Liver (tissue), 9 donors: ENCODE results near the gene ZNF747. TPM values are rescaled to one million over a fixed set of nuclear protein-coding genes. Genes with fewer than 3 reads are reported as not detected.

ENCODE experiments used
- DNase-seq: peaks from one replicate; pipeline ENCODE4 v3.0.0-alpha.2; 2017; ENCODE audit warnings: low spot score
- H3K27ac ChIP-seq, 2 donors: one replicate each; pipeline ENCODE4 v1.7.0; 2013; ENCODE audit warnings: inconsistent platforms in 2 of 2, low read length in 2 of 2, control low read depth in 1 of 2, low read depth in 1 of 2, mild to moderate bottlenecking in 1 of 2
- H3K27me3 ChIP-seq, 4 donors: one replicate each; pipeline versions ENCODE4 v1.6.1 to v1.7.0; 2013; ENCODE audit warnings: low read length in 3 of 4, inconsistent platforms in 1 of 4, mild to moderate bottlenecking in 1 of 4, moderate library complexity in 1 of 4; ENCODE audit not compliant: control insufficient read depth in 4 of 4, insufficient read depth in 4 of 4
- H3K36me3 ChIP-seq, 4 donors: one replicate each; pipeline versions ENCODE4 v1.6.1 to v1.7.0; 2013; ENCODE audit warnings: low read length in 3 of 4, mild to moderate bottlenecking in 3 of 4, low read depth in 1 of 4, moderate library complexity in 1 of 4; ENCODE audit not compliant: control insufficient read depth in 4 of 4, insufficient read depth in 3 of 4
- H3K4me1 ChIP-seq, 4 donors: one replicate each; pipeline versions ENCODE4 v1.6.1 to v1.7.0; 2013; ENCODE audit warnings: low read length in 3 of 4, mild to moderate bottlenecking in 3 of 4, moderate library complexity in 1 of 4; ENCODE audit not compliant: control insufficient read depth in 4 of 4, insufficient read depth in 4 of 4
- H3K4me3 ChIP-seq, 3 donors: one replicate each; pipeline versions ENCODE4 v1.6.1 to v1.7.0; 2013; ENCODE audit warnings: low read length in 3 of 3, control low read depth in 1 of 3, low read depth in 1 of 3, mild to moderate bottlenecking in 1 of 3
- H3K9ac ChIP-seq, 2 donors: one replicate each; pipeline ENCODE4 v1.7.0; 2013; ENCODE audit warnings: low read length in 2 of 2, mild to moderate bottlenecking in 2 of 2, moderate library complexity in 2 of 2, control low read depth in 1 of 2, low read depth in 1 of 2
- H3K9me3 ChIP-seq, 4 donors: one replicate each; pipeline versions ENCODE4 v1.6.1 to v1.7.0; 2013; ENCODE audit warnings: low read length in 3 of 4; ENCODE audit not compliant: control insufficient read depth in 4 of 4
- EGR1 ChIP-seq, 2 donors: IDR thresholded peaks; 2 replicates each; pipeline ENCODE4 v1.6.1; 2016 to 2018; ENCODE audit warnings: antibody characterized with exemption in 2 of 2, low read depth in 2 of 2
- FOXA1 ChIP-seq: IDR thresholded peaks from 2 replicates; pipeline ENCODE4 v1.6.1; 2016; ENCODE audit warnings: antibody characterized with exemption
- FOXA2 ChIP-seq: IDR thresholded peaks from 2 replicates; pipeline ENCODE4 v1.6.1; 2016; ENCODE audit warnings: antibody characterized with exemption
- GABPA ChIP-seq, 2 donors: IDR thresholded peaks in 1 of 2; conservative IDR thresholded peaks in 1 of 2; 2 replicates each; pipeline ENCODE4 v1.6.1; 2016; ENCODE audit warnings: antibody characterized with exemption in 2 of 2, mild to moderate bottlenecking in 1 of 2, moderate library complexity in 1 of 2
- HNF4A ChIP-seq, 2 donors: conservative IDR thresholded peaks; 2 replicates each; pipeline ENCODE4 v1.6.1; 2016; ENCODE audit warnings: antibody characterized with exemption in 2 of 2, mild to moderate bottlenecking in 2 of 2
- HNF4G ChIP-seq: IDR thresholded peaks from 2 replicates; pipeline ENCODE4 v1.6.1; 2016; ENCODE audit warnings: antibody characterized with exemption
- JUND ChIP-seq, 2 donors: IDR thresholded peaks; 2 replicates each; pipeline ENCODE4 v1.6.1; 2016; ENCODE audit warnings: antibody characterized with exemption in 2 of 2
- NR2F2 ChIP-seq: IDR thresholded peaks from 2 replicates; pipeline ENCODE4 v1.6.1; 2016; ENCODE audit warnings: antibody characterized with exemption
- RAD21 ChIP-seq, 2 donors: IDR thresholded peaks; 2 replicates each; pipeline ENCODE4 v1.6.1; 2016; ENCODE audit warnings: antibody characterized with exemption in 2 of 2, mild to moderate bottlenecking in 2 of 2
- REST ChIP-seq: IDR thresholded peaks from 2 replicates; pipeline ENCODE4 v1.6.1; 2016; ENCODE audit warnings: antibody characterized with exemption, mild to moderate bottlenecking
- RXRA ChIP-seq, 2 donors: IDR thresholded peaks; 2 replicates each; pipeline ENCODE4 v1.6.1; 2017 to 2018; ENCODE audit warnings: antibody characterized with exemption in 2 of 2, mild to moderate bottlenecking in 1 of 2
- SP1 ChIP-seq: IDR thresholded peaks from 2 replicates; pipeline ENCODE4 v1.6.1; 2018; ENCODE audit warnings: antibody characterized with exemption, mild to moderate bottlenecking
- TAF1 ChIP-seq: conservative IDR thresholded peaks from 2 replicates; pipeline ENCODE4 v1.6.1; 2016; ENCODE audit warnings: antibody characterized with exemption, mild to moderate bottlenecking
- YY1 ChIP-seq: IDR thresholded peaks from 2 replicates; pipeline ENCODE4 v1.6.1; 2016; ENCODE audit warnings: antibody characterized with exemption, mild to moderate bottlenecking
- ZBTB33 ChIP-seq: IDR thresholded peaks from 2 replicates; pipeline ENCODE4 v1.6.1; 2016; ENCODE audit warnings: antibody characterized with exemption
- WGBS: extraction: QIAGEN DNeasy Blood & Tissue Kit; methylation state at CpG from one replicate; pipeline ENCODE4 v1.1.7; 2013; 5-methylcytosine and 5-hydroxymethylcytosine counted together
- polyA plus RNA-seq, 2 donors: library from polyadenylated mRNA; stranded (reverse) in 1 of 2; unstranded in 1 of 2; fragments of 200-250 nt in 1 of 2; fragments of >200 nt in 1 of 2; fragmentation: Nextera tagmentation in 1 of 2; extraction: Ambion mirVana in 1 of 2; gene quantifications; one replicate each; pipeline versions ENCODE4 v1.2.1 to v1.2.3, GENCODE V29; 2013 to 2015
- total RNA-seq, 2 donors: library from RNA; depleted of rRNA; stranded (reverse); fragments of >200 nt; gene quantifications; one replicate each; pipeline ENCODE4 v1.2.3, GENCODE V29; 2014
- TF ChIP-seq, protein P1 (sequence below): IDR thresholded peaks from 2 replicates; pipeline ENCODE4 v1.6.1; 2016; ENCODE audit warnings: antibody characterized with exemption
- TF ChIP-seq, protein P2 (sequence below): IDR thresholded peaks from 2 replicates; pipeline ENCODE4 v1.6.1; 2016; ENCODE audit warnings: antibody characterized with exemption
- TF ChIP-seq, protein P3 (sequence below): fragments of 150-350 bp; IDR thresholded peaks from 2 replicates; pipeline ENCODE4 v1.5.1; 2017; ENCODE audit warnings: improper control_type of control experiment, low read depth, low read length; ENCODE audit not compliant: missing input control
- donor health status: healthy.
- donor health status: healthy.
- donor health status: healthy.
- donor health status: healthy.
- donor health status: healthy.

The ZNF747 gene
- total RNA-seq: 10 to 100 TPM in 1 of 2 donors, 1 to 10 TPM in 1; 6.9 to 10.5 TPM
- 1 to 10 TPM; 3.8 to 6.2 TPM for polyA plus RNA-seq

DNA sequence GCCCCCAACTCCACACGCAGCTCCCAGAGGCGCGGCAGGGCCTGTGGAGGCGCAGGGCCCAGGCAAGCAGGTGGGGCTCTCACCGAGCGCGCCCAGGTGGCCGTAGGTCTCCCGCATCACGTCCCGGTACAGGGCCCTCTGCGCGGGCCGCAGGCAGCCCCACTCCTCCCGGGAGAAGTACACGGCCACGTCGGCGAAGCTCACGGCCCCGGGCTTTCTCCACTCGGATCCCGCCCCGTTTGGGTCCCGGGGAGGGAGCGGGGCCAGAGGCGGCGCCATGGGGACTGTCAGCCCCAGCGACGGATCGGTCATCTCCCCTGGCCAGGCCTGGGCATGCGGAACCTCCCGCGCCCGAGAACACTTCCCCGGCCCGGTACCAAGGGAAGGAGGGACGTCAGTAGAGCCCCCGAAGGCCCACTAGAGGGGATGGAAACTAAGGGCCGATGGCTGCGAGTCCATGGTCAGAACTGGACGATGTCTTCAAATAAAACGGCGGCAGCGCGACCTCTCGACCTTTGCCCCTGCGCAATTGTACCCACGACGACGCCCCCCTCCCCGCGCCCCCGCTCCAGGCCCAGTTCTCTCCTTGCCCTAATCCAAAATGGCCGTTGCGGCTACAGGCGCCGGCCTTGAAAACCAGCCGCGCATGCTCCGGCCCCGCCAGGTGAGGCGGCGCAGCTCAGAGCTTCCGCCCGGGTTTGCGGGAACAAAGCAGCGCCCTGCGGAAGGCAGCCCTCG is at the start of gene ZNF747:
ZNF747 (minus strand) TSS at position 491 of the 738 bp plus-strand sequence; CDS start at position 312, 179 bp downstream.
- Histone ChIP-seq H3K27ac (peak within 1 kb of the TSS; percentile 86 to 99), H3K36me3 (peaks cover 0 to 6% (median 1%) of the 10 kb centered on the region in 4 donors), H3K9me3 (no peaks in the 10 kb centered on the region), H3K4me1 (peaks cover 7 to 39% (median 24%) of the 10 kb centered on the region in 4 donors), H3K27me3 (no peaks in the 10 kb centered on the region), H3K9ac (peak within 1 kb of the TSS; percentile 70 to 86), H3K4me3 (peak within 1 kb of the TSS; percentile 65 to 94 (median 81))
- peak; percentile 91 for DNase-seq
- TF ChIP-seq RXRA (IDR thresholded peaks at IDR 0.05) (peak; percentile 48 to 55), HNF4G (no peak), JUND (IDR thresholded peaks at IDR 0.05) (peak; percentile 46 to 56), FOXA1 (peak; percentile 27), RAD21 (IDR thresholded peaks at IDR 0.05) (peak; percentile 48 to 49), HNF4A (conservative IDR thresholded peaks at IDR 0.05) (peak; percentile 70 to 73), REST (peak; percentile 74), NR2F2 (peak; percentile 94), EGR1 (IDR thresholded peaks at IDR 0.05; ENCODE audit: low read depth in 2 of 2) (peak in 1 of 2 donors; percentile 93), FOXA2 (no peak), TAF1 (no peak), SP1 (peak; percentile 74), YY1 (peak; percentile 100), GABPA (IDR thresholded peaks at IDR 0.05 in 1 of 2, conservative IDR thresholded peaks at IDR 0.05 in 1 of 2) (peak; percentile 34 to 86), ZBTB33 (peak; percentile 88)
- TF ChIP-seq, protein P1, sequence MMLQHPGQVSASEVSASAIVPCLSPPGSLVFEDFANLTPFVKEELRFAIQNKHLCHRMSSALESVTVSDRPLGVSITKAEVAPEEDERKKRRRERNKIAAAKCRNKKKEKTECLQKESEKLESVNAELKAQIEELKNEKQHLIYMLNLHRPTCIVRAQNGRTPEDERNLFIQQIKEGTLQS: no peak
- TF ChIP-seq, protein P2, sequence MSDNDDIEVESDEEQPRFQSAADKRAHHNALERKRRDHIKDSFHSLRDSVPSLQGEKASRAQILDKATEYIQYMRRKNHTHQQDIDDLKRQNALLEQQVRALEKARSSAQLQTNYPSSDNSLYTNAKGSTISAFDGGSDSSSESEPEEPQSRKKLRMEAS: peak; percentile 85
- TF ChIP-seq, protein P3, sequence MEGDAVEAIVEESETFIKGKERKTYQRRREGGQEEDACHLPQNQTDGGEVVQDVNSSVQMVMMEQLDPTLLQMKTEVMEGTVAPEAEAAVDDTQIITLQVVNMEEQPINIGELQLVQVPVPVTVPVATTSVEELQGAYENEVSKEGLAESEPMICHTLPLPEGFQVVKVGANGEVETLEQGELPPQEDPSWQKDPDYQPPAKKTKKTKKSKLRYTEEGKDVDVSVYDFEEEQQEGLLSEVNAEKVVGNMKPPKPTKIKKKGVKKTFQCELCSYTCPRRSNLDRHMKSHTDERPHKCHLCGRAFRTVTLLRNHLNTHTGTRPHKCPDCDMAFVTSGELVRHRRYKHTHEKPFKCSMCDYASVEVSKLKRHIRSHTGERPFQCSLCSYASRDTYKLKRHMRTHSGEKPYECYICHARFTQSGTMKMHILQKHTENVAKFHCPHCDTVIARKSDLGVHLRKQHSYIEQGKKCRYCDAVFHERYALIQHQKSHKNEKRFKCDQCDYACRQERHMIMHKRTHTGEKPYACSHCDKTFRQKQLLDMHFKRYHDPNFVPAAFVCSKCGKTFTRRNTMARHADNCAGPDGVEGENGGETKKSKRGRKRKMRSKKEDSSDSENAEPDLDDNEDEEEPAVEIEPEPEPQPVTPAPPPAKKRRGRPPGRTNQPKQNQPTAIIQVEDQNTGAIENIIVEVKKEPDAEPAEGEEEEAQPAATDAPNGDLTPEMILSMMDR: no peak
- under 1% methylated on average over 70 of the region's 70 CpGs for WGBS
